SW 1271 (cell line): ENCODE results near the gene REEP3.
"Not testable (repeated sequence)": the region's sequence is repeated elsewhere in the genome, so short reads cannot be mapped to it uniquely, and the experiment has no call there.

Experiments
- DNase-seq, 2 experiments: peaks; one replicate each; lab custom pipeline; 2025; lab: John Stamatoyannopoulos, UW

REEP3 gene

DNA sequence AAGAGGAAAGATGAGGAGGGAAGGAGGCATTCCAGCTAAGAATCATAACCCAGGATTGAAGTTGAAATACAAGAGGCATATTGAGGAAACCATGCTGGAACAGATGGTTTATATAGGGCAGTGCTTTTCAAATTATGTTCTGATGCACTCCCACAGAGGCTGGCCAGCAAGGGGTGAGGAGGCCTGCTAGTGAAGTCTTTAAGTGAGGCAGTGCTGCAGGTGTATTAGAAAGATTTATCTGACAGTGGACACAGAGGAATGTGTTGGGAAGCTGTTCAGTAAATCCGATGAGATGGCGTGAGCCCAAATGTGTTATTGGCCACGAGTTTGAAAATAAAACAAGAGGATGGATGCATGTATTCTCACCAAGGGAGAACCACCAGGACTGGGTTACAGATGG is 28.6 kb downstream of the REEP3 start:
- no peak for DNase-seq

DNA sequence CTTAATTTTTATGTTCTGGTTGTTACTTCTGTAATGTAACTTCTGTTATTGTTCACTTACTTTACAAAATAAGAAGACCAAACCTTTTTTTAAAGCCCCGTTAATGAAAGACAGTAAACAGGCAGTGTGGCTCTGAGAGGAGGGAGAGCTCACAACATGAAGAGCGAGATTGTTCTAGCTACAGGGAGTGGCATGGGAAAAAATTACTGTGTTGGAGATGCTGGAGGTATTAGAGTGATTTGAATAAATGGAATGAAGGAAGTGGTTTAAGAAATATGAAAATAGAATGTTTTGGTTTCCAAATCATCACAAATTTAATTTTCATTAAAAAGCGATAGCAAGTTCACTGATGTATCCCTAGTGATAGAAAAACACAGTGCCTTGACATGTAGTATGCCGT is 31.8 kb downstream of the REEP3 start:
- DNase-seq = peak in 1 of 2 experiments; percentile 66

DNA sequence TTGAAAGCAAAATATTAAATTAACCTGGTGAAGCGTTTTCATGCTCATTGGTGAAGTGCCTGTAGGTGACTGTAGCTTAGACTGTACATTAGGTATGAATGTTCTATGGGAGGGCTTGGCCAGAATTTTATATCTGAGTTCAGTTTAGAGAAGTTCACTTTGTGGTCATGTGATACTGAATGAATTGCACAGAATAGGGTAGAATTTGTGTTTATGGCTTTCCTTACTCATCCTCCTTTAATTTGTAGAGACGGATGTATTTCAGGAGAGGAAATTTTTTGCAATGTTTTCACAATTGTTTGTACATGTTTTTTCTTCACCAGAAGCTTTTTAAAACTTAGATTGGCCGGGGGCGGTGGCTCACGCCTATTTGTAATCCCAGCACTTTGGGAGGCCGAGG is 32.3 kb downstream of the REEP3 start:
- DNase-seq = peak in 1 of 2 experiments; percentile 43

DNA sequence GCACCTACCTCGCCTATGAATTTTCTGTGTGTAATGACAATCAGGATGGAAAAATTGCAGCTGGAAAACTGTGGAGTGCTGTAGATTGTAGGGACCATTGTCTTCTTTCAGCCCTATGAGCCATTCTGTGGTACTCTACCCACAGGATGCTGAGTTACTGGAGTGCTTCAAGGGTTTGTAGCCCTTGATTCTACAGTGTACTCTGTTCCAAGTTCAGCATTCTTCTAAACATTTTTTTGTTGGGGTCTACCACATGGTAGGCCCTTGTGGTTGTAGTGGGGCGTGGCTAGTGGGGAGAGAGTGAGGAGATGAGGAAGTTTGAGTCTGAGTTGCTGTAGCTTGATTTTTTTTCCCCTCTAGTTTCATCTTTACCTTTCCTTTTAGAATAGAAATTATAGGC is 33.5 kb downstream of the REEP3 start:
- peak; percentile 25 to 74 for DNase-seq

DNA sequence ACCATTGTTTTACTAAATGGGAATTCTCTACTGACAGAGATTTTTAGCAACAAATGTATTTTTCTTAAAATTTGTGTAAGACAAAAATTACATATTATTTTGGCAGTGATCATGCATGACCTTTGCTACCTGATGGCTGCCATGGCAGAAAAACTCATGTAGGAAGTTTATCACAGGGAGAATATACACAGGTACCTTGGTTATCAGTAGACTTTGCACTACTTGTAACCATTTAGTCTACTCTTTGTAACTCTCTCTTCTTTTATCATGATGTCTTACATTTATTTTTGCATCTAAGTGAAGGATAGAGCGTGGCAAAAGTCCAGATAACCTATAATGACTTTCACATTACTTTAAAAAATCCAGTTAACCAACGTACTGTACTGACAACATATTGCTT is 34.1 kb downstream of the REEP3 start:
- no peak for DNase-seq

DNA sequence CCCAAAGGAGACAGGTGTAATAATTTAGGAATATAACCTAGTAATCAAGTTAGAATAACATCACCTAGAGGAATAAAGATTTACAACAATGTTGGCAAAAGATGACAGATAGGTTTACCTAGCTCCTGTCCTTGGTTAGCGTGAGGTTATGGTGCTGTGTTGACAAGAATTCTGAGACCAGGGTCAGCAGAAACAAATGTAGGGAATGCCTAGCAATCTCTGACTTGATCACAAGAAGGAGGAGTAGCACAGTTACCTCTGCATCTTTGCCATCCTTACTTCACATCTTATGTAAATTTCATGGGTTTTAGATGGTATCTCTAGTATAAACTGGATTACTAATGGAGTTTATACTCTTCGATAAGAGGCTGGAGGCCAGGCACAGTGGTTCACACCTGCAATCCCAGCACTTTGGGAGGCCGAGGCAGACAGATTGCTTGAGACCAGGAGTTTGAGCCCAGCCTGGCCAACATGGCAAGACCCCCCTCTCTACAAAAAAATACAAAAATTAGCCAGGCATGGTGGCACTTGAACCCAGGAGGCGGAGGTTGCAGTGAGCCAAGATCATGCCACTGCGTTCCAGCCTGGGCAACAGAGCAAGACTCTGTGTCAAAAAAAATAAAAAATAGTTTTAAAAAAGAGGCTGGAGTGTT is 37.1 kb downstream of the REEP3 start:
- no peak for DNase-seq

DNA sequence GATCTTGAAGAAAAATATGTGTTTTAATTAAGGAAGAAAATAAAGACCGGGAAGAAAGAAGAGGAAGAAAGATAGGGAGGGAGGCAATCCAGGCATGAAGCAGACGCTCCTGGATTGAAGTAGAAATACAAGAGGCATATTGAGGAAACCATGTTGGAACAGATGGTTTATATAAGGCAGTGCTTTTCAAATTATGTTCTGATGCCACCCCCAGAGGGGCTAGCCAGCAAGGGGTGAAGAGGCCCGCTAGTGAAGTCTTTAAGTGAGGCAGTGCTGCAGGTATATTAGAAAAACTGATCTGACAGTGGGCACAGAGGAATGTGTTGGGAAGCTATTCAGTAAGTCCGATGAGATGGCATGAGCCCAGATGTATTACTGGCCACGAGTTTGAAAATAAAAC is 40.1 kb downstream of the REEP3 start:
- no peak for DNase-seq

DNA sequence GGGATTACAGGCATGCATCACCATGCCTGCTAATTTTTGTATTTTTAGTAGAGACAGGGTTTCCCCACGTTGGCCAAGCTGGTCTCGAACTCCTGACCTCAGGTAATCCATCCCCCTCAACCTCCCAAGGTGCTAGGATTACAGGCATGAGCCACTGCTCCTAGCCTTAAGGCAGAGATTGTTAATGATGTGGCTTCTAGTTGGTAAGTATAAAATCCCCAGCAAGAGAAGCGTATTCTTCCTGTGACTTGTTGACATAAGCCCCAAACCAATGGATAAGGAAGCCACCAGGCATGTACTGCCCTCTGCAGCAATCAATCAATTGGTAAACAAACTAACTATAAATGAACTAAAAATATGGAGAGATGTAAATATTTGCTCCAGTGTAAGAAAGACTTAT is 41.2 kb downstream of the REEP3 start:
- DNase-seq = no peak

DNA sequence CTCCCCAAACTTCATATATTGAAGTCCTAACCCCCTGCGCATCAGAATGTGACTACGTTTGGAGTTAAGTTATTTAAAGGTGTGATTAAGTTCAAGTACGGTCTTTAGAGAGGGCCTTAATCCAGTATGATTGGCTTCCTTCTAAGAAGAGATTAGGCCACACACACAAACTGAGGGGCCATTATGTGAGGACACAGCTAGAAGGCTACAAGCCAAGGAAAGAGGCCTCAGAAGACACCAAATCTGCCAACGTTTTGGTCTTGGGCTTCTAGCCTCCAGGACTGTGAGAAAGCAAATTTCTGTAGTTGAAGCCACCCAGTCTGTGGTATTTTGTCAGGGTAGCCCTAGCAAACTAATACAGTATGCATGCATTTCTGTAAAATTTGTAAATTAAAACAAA is 41.7 kb downstream of the REEP3 start:
- DNase-seq = no peak

DNA sequence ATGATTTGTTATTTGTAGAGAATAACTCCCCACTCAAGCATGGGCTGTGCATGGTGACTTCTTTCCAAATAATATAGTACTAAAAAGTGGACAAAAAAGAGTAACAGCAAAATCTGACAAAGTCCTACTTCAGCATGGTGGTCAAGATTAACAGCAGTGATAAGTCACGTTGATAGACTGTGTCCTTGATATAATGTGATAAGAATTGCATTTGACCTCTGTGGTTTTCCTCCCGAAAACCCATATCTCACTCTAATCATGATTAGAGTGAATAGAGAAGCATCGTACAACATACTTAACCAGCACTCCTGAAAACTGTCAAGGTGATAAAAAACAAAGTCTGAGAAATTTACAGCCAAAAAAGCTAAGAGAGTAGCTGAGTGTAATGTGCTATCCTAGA is 42.4 kb downstream of the REEP3 start:
- no peak for DNase-seq

DNA sequence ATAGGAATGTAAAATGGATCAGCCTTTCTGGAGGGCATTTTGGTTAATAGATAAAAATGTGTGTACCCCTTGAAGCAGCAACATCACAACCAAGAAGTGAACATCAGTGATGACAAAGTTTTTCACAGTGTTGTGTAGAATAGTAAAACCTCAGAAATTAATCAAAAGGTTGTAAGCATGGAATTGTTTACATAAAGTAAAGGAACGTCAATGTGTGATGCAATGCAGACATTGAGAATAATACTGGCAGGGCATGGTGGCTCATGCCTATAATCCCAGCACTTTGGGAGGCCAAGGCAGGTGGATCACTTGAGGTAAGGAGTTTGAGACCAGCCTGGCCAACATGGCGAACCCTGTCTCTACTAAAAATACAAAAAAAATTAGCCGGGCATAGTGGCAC is 43.5 kb downstream of the REEP3 start:
- DNase-seq = not testable (repeated sequence)

DNA sequence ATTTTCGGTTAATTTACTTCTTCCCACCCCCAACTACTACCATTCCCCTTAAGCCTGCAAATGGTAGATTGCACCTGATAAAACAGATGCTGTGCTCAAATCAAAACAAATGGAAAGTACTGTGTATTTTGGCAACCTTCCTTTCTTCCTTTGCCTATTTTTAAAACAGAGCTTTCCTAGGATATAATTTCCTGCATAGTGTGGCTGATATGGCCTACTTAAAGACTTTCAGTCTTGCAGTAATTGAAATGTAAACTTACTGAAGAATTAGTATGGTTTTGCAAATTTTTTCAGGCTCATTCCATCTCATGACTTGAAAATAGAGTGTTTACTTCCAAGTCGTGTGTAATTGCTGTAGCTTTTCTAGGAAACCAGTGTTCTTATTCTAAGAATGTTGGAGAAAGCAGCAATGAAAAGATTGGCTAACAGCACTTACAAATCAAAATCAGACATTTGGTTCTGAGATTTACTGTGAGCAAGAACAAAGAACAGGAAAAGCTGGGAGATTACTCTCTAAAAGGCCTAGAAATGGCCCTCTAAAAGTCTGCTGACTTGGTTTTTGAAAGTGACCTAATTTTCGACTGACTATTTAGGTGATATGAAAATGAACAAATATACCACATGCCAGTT is 52.0 kb downstream of the REEP3 start:
- no peak for DNase-seq

DNA sequence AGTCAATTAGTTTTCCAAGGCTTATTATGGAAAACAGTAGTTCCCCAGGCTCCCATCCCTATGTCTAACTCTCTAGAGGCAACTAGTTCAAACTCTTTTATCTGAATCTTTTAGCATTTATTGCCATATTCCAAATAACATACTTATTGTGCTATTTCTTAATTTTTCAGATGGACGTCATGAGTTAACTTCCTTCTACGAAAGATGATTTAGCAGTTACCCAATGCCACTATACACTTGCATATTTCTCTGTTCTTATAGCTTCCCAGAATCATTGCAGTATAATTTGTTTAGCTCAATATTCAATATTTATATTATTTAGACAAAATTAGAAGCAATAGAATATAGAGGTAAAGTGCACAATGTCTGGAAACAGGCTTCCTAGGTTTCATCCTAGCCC is 52.8 kb downstream of the REEP3 start:
- DNase-seq = no peak

DNA sequence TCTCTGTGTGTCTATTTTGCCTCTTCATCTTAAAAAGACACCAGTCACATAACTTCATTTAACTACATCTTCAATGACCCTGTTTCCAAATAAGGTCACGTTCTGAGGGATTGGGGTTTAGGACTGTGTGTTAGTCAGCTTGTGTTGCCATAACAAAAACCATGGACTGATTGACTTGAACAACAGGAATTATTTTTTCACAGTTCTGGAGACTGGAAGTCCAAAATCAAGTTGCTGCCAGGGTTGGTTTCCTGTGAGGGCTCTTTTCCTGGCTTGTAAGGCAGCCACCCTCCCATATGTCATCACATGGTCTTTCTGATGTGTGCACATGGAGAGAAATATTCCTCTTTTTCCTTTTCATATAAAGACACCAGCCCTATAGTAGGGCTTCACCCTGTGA is 55.3 kb downstream of the REEP3 start:
- DNase-seq = no peak

DNA sequence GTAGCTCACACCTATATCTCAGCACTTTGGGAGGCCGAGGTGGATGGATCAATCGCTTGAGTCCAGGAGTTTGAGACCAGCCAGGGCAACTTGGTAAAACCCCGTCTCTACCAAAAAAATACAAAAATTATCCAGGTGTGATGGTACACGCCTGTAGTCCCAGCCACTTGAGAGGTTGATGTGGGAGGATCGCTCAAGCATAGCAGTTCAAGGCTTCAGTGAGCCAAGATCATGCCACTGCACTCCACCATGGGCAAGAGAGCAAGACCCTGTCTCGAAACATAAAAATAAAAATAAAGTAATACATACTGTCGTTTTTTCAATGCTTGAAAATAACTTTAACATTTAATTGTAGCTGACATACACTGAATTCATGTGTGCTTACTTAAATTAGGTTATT is 57.3 kb downstream of the REEP3 start:
- DNase-seq = no peak

DNA sequence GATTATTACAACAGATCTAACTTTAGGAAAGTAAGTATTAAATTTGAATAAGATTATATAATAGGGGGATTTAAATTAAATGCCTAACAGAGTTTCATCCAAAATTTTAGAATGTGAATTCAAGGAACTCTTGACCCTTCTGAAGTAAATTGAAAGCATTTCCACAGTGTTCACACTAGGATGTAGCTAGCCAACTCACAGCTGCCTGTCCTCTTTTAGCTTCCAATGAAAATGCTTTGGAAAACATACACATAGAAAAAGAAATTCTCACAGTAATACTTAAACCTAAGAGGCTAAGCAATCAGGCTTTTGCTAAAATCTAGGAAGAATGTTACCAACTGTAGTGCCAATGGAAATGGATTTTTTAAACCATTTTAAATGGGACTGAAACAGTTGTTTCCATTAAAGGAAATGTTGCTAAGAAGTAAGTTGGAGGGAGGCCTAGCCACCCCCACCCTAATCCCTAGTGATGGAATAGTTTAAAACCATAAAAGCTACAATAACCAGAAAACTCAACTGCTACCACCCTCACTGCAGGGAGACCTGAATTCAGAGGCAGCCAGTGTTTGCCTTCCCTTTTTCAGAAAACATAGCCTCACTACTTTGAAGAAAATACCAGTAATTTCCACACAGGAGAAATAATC is 58.3 kb downstream of the REEP3 start:
- DNase-seq = no peak

DNA sequence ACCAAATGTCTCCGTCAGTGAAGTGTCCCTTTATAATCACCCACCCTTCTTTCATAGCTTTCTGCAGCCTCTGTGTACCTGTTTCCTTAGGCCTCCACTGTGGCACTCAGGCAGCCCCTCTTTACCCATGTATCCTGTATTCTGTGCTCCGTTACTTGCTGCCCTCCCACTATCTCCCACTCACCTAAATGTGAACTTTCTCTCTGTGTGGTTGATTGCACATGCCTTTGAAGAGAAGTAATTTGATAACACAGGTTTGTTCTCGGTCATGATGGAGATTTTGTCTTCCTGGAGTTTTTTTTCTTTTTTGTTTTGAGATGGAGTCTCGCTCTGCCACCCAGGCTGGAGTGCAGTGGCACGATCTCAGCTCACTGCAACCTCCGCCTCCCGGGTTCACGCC is 61.5 kb downstream of the REEP3 start:
- no peak for DNase-seq

DNA sequence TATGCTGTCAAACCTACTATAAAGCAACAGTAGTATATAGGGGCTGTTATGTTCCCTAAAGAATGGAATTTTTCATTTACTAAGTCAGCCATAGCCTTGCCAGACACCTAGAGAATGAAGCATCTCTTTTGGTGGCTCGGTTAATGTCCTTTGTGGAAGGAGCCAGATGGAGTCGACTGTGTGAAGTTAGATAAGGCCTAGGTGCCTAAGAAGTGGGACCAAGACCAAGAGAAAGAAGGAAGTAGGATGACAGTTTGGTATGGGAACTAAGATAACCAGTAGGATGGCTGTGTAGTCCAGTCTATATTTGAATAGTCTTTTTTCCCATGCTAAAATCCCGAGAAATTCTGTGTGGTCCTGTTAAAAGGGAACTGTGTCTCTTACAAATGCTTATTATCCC is 62.2 kb downstream of the REEP3 start:
- no peak for DNase-seq

DNA sequence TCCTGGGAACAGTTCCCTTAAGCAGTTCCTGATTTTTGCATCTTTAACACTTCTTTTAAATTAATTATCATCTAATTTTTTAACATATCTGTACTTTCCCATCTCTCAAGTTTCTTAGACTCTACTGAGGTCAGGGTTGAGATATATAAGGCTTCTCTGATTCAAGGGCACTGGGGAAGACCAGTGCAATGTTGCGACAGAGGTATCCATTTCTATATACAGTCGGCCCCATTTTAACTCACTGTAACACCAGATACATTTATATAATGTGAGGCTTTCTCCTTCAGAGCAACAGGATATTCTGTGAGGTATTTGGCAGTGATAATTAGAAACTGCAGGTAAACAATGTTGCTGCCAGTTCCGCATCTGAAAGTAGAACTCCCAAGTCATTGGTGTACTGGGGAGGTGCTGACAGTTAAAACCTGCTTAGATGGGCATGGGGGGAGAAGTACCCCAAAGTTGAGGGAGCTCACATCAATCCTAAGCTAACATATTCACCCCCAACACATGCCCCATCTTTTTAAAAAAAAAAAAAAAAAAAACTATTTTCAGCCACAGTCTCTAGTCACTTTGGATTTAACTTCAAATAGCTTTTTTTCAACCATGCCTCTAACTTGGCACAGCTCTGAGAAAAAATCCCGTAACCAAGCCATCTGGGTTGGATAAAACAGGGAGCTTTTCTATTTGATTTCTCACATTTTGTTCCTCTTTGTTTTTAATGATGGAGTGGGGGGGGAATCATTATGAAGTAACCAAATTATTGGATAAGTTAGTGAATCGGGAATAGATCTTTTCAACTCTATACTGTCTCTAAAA is 62.9 kb downstream of the REEP3 start:
- no peak for DNase-seq

DNA sequence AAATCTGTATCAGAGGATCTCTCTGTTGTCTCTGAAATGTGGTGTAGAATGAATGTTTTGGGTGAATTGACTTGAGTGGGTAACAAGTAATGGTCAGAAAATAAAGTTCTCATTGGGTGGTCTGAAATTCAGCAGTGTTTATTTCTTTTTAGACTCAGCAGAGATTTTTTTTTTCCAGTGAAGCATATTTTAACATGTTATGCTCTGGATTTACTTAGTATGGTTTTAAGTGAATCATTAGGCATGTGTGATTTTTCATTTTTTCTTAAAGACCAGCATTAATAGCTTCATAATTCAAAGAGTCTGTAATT is 63.5 kb downstream of the REEP3 start:
- no peak for DNase-seq

DNA sequence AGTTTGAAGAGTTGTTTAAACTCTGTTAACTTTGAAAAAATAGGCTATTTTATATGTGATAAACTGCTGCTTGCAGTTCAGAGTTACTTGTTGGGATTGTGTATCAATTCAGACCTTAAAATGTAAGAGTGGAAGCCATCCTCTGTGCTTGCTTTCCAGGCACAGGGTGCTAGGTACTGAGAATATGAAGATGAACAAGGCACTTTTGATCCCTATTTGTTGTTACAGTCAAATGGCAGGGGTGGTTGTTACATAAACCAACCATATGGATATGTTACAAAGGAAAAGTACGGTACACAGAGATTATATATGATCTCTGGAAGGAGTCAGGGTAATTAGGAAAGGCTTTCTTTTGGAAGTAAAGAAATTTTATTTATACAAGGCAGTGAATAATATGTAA is 63.8 kb downstream of the REEP3 start:
- no peak for DNase-seq

DNA sequence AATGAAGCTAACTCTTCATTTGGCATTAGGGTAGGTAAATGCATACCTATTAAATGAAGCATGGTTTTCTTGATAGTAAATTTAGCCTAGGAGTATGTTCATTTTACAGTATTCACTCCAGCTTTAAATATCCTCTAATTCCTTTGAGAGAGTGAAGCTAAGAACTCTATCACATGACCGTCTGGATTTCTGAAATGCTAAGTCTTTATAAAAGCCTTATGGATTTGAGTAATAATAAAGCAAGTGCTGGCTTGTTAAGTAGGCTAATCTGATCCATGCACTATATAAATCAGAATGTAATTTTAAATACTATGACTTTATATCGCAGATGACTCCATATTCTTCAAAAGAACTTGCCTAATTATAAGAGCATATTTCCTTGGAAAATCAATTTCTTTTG is 64.8 kb downstream of the REEP3 start:
- DNase-seq = no peak

DNA sequence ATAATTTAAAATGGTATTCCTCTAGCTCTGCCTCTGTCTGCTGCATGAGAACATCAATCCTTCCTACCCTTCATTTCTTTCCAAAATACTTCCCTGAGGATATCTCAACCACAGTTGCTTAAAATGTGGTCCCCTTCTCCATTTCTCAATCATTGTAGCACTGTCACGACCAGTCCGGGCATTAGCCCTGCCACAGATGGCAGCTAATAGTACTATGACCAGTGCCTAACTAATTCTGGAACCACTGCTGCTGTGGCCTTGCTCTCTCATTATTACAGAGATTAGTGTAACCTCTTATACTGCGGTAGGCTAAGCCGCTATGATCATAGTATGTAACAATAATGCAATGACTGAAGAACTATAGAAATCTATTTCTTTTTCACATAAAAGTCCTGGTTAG is 66.0 kb downstream of the REEP3 start:
- DNase-seq = no peak
